Osteoblast (primary cell): Measurements from ENCODE around the gene ARHGEF1. TPM values are rescaled to one million over a fixed set of nuclear protein-coding genes. Genes with fewer than 3 reads are reported as not detected.
A peak's percentile ranks its signal among the peaks of the same experiment; 100 is the strongest.

Source experiments
- DNase-seq: peaks from one replicate; pipeline ENCODE4 v3.0.0; 2011; ENCODE audit warnings: low spot score, mixed read lengths; ENCODE audit not compliant: insufficient read length; ENCODE audit errors: missing footprints
- H2AFZ ChIP-seq: 2 replicates; pipeline ENCODE4 v1.6.0; 2011; ENCODE audit warnings: mild to moderate bottlenecking, low read length
- H3K27ac ChIP-seq: 2 replicates; pipeline ENCODE4 v1.5.1; 2011; ENCODE audit warnings: mild to moderate bottlenecking, low read depth, low read length, moderate library complexity
- H3K27me3 ChIP-seq: 2 replicates; pipeline ENCODE4 v1.6.0; 2012; ENCODE audit warnings: mild to moderate bottlenecking, control low read depth, inconsistent platforms, low read length, moderate library complexity; ENCODE audit not compliant: insufficient read depth
- H3K36me3 ChIP-seq: 2 replicates; pipeline ENCODE4 v1.5.1; 2011; ENCODE audit warnings: mild to moderate bottlenecking, low read length, control low read depth, moderate library complexity; ENCODE audit not compliant: insufficient read depth
- H3K4me1 ChIP-seq: 2 replicates; pipeline ENCODE4 v1.5.1; 2011; ENCODE audit warnings: mild to moderate bottlenecking, low read length, control low read depth, moderate library complexity; ENCODE audit not compliant: insufficient read depth
- H3K4me2 ChIP-seq: 2 replicates; pipeline ENCODE4 v1.6.0; 2011; ENCODE audit warnings: mild to moderate bottlenecking, low read length; ENCODE audit not compliant: insufficient read depth
- H3K4me3 ChIP-seq: fragments of 200-600 bp; sonication (generic); 3 replicates; pipeline ENCODE4 v1.5.1; 2012; ENCODE audit warnings: mild to moderate bottlenecking, low read length, inconsistent platforms; ENCODE audit not compliant: insufficient read depth
- H3K79me2 ChIP-seq: 2 replicates; pipeline ENCODE4 v1.6.0; 2012; ENCODE audit warnings: mild to moderate bottlenecking, low read length, control low read depth, inconsistent platforms; ENCODE audit not compliant: insufficient read depth
- H3K9me3 ChIP-seq: 2 replicates; pipeline ENCODE4 v1.5.1; 2011; ENCODE audit warnings: low read depth, low read length, control low read depth
- H4K20me1 ChIP-seq: 2 replicates; pipeline ENCODE4 v1.6.0; 2012; ENCODE audit warnings: mild to moderate bottlenecking, low read length, control low read depth; ENCODE audit not compliant: insufficient read depth
- CTCF ChIP-seq: IDR thresholded peaks from 2 replicates; pipeline ENCODE4 v1.5.1; 2011; ENCODE audit warnings: mild to moderate bottlenecking, low read depth, low read length, moderate library complexity; ENCODE audit errors: extremely low read depth
- total RNA-seq: library from RNA; depleted of rRNA; stranded (reverse); fragments of >200 nt; gene quantifications from 2 replicates; pipeline ENCODE4 v1.2.3, GENCODE V29; 2012

The ARHGEF1 gene
- total RNA-seq, 1 donor, result 31.8 TPM

- Histone ChIP-seq H3K79me2 (no peaks in the 10 kb centered on the region), H4K20me1 (no peaks in the 10 kb centered on the region), H2AFZ (no peak overlapping the region), H3K27me3 (peaks cover 59% of the 10 kb centered on the region), H3K36me3 (no peaks in the 10 kb centered on the region), H3K4me1 (peaks cover 7% of the 10 kb centered on the region), H3K4me3 (no peak overlapping the region), H3K27ac (no peak overlapping the region), H3K9me3 (no peaks in the 10 kb centered on the region), H3K4me2 (no peak overlapping the region)
- no peak for DNase-seq
- no peak for TF ChIP-seq CTCF
These were observed 46.6 kb downstream of the ARHGEF1 start for GRCh38 chr19:41929536-41930071.

- peaks cover 59% of the 10 kb centered on the region for H3K27me3 ChIP-seq
- no peaks in the 10 kb centered on the region for H3K9me3 ChIP-seq
- no peak for DNase-seq
- H3K27ac ChIP-seq, result no peak overlapping the region
- H2AFZ ChIP-seq, result no peak overlapping the region
- peaks cover 13% of the 10 kb centered on the region for H3K4me1 ChIP-seq
- no peaks in the 10 kb centered on the region for H3K36me3 ChIP-seq
- peaks cover 3% of the 10 kb centered on the region for H4K20me1 ChIP-seq
- H3K79me2 ChIP-seq, result no peaks in the 10 kb centered on the region
- H3K4me2 ChIP-seq, result no peak overlapping the region
- no peak overlapping the region for H3K4me3 ChIP-seq
- TF ChIP-seq CTCF, result no peak
These were observed 47.3 kb downstream of the ARHGEF1 start for GRCh38 chr19:41930322-41930722.

- Histone ChIP-seq H4K20me1 (peaks cover 4% of the 10 kb centered on the region), H3K36me3 (no peaks in the 10 kb centered on the region), H3K4me3 (no peak overlapping the region), H3K9me3 (no peaks in the 10 kb centered on the region), H2AFZ (no peak overlapping the region), H3K27ac (no peak overlapping the region), H3K27me3 (peaks cover 59% of the 10 kb centered on the region), H3K79me2 (no peaks in the 10 kb centered on the region), H3K4me1 (peaks cover 17% of the 10 kb centered on the region), H3K4me2 (no peak overlapping the region)
- TF ChIP-seq CTCF, result peak; percentile 34
- DNase-seq, result no peak
These were observed 48.1 kb downstream of the ARHGEF1 start for GRCh38 chr19:41930926-41931592.

- peak overlapping the region; percentile 39 for H3K4me2 ChIP-seq
- no peaks in the 10 kb centered on the region for H3K9me3 ChIP-seq
- H3K27me3 ChIP-seq, result peaks cover 57% of the 10 kb centered on the region
- TF ChIP-seq CTCF, result no peak
- peaks cover 4% of the 10 kb centered on the region for H4K20me1 ChIP-seq
- no peak for DNase-seq
- H3K36me3 ChIP-seq, result no peaks in the 10 kb centered on the region
- no peak overlapping the region for H3K4me3 ChIP-seq
- H2AFZ ChIP-seq, result no peak overlapping the region
- H3K27ac ChIP-seq, result no peak overlapping the region
- H3K79me2 ChIP-seq, result no peaks in the 10 kb centered on the region
- peaks cover 25% of the 10 kb centered on the region for H3K4me1 ChIP-seq
These were observed 49.3 kb downstream of the ARHGEF1 start for GRCh38 chr19:41932259-41932719.
